HepG2 (cell line): Measurements from ENCODE around the gene SS18L1. TPM values are rescaled to one million over a fixed set of nuclear protein-coding genes. Genes with fewer than 3 reads are reported as not detected.

Experiments
- CCAR2 ChIP-seq: fragments of 200-400 bp; formaldehyde crosslinking; optimal IDR thresholded peaks from 2 replicates; pipeline ENCODE3; 2018; ENCODE audit warnings: low read depth, mild to moderate bottlenecking, low read length, moderate library complexity
- CREB3 ChIP-seq: sonication (generic); formaldehyde crosslinking; IDR thresholded peaks from 2 replicates; pipeline ENCODE4 v1.5.0; 2020; ENCODE audit warnings: missing genetic modification reagents
- EP300 ChIP-seq, 3 experiments: sonication (generic) in 1 of 3; formaldehyde crosslinking in 1 of 3; IDR thresholded peaks; 2 replicates each; pipeline versions ENCODE4 v1.5.1 to v1.6.1; 2011 to 2020; ENCODE audit warnings: low read depth in 2 of 3, low read length in 2 of 3, borderline replicate concordance in 1 of 3, improper control_type of control experiment in 1 of 3, mild to moderate bottlenecking in 1 of 3, missing genetic modification reagents in 1 of 3, moderate library complexity in 1 of 3
- FOXO1 ChIP-seq: sonication (generic); formaldehyde crosslinking; IDR thresholded peaks from 2 replicates; pipeline ENCODE4 v1.4.0; 2020; ENCODE audit warnings: missing genetic modification reagents
- GABPA ChIP-seq, 2 experiments: IDR thresholded peaks; 2 replicates each; pipeline ENCODE4 v1.6.1; 2011 to 2016; ENCODE audit warnings: low read depth in 2 of 2, low read length in 1 of 2, missing biosample characterization in 1 of 2, missing genetic modification characterization in 1 of 2
- IRX3 ChIP-seq: sonication (generic); formaldehyde crosslinking; IDR thresholded peaks from 2 replicates; pipeline ENCODE4 v1.8.1; 2023; ENCODE audit warnings: mild to moderate bottlenecking, low read depth, missing genetic modification reagents, borderline replicate concordance
- JUND ChIP-seq: sonication (generic); formaldehyde crosslinking; IDR thresholded peaks from 2 replicates; pipeline ENCODE4 v1.8.0; 2022; ENCODE audit warnings: mild to moderate bottlenecking, missing genetic modification reagents
- MAFK ChIP-seq, 2 experiments: IDR thresholded peaks in 1 of 2; conservative IDR thresholded peaks in 1 of 2; 2 replicates each; pipeline ENCODE4 v1.6.1; 2011; ENCODE audit warnings: improper control_type of control experiment in 2 of 2, low read length in 2 of 2
- POLR2G ChIP-seq: fragments of 200-400 bp; formaldehyde crosslinking; IDR thresholded peaks from 2 replicates; pipeline ENCODE4 v1.6.1; 2018; ENCODE audit warnings: mild to moderate bottlenecking, low read depth, low read length, moderate library complexity
- TOE1 ChIP-seq: sonication (generic); formaldehyde crosslinking; IDR thresholded peaks from 2 replicates; pipeline ENCODE4 v1.4.0; 2020; ENCODE audit warnings: mild to moderate bottlenecking, missing genetic modification reagents
- ZBTB33 ChIP-seq: sonication (generic); formaldehyde crosslinking; IDR thresholded peaks from 2 replicates; pipeline ENCODE4 v1.4.0; 2020; ENCODE audit warnings: missing genetic modification reagents
- ZBTB38 ChIP-seq: sonication (generic); formaldehyde crosslinking; IDR thresholded peaks from 2 replicates; pipeline ENCODE4 v1.5.1; 2020; ENCODE audit warnings: mild to moderate bottlenecking, missing genetic modification reagents
- ZNF629 ChIP-seq: sonication (generic); formaldehyde crosslinking; conservative IDR thresholded peaks from 2 replicates; pipeline ENCODE4 v1.5.0; 2020; ENCODE audit warnings: missing genetic modification reagents
- ZNF740 ChIP-seq: sonication (generic); formaldehyde crosslinking; IDR thresholded peaks from 2 replicates; pipeline ENCODE4 v1.4.0; 2020; ENCODE audit warnings: missing genetic modification reagents
- polyA plus RNA-seq, 8 experiments: library from polyadenylated mRNA; depleted of rRNA in 3 of 8; stranded (reverse) in 7 of 8; unstranded in 1 of 8; fragments of >200 nt; fragmentation: Illumina TruSeq in 4 of 8; extraction: Trizol in 4 of 8; gene quantifications; 2 replicates each; pipeline versions ENCODE4 v1.2.1 to v1.2.3, GENCODE V29; 2011 to 2016; ENCODE audit warnings: low read depth in 4 of 8, missing spikeins in 1 of 8, mixed read lengths in 1 of 8; ENCODE audit not compliant: insufficient read depth in 1 of 8
- total RNA-seq, 5 experiments: library from RNA; depleted of rRNA; stranded (reverse); fragments of >200 nt; fragmentation: Illumina TruSeq; extraction: Trizol; gene quantifications; 2 replicates each; pipeline ENCODE4 v1.2.3, GENCODE V29; 2016; ENCODE audit warnings: low read depth in 1 of 5
- TF ChIP-seq, protein P1 (sequence below): sonication (generic); formaldehyde crosslinking; IDR thresholded peaks from 2 replicates; pipeline ENCODE4 v1.5.1; 2020; ENCODE audit warnings: mild to moderate bottlenecking, moderate library complexity, missing genetic modification reagents

SS18L1 gene
- total and polyA plus RNA-seq, 2 of the 13 experiments (the other 11 are each of a cell fraction or from before 2014, with no cell fraction given): 17.8 to 27.6 TPM

DNA sequence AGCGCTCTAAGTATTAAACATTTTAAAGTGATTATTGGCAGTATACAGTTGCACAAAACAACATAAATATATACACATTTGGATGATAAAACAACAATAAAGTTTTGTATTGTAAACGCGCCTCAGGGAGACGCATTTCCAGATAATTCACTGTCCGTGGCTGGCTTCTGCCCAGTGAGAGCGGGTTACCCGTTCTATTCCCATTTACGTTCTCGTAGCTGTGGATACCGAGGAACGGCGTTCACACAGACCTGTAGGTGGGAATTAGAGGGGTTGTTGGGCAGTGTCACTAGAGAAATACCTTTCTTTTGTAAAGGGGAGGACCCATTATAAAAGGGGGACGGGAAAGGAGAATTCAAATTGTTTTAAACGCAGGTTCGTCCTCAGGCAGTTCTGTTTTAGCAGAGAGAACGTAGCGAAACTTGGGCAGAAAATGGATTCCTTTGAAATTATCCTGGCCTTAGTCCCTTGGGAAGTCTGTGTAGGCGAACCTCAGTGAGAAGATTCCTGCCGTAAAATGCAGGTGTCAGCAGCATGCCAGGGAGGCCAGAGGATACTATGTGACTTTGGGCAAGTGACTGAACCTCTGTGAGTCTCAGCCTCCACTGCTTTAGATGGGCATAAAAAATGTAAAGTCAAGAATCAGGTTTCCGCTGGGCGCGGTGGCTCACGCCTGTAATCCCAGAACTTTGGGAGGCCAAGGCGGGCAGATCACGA is 40.0 kb downstream of the SS18L1 start (continued):
- TF ChIP-seq CCAR2 (no peak), IRX3 (CRISPR knock-in tag) (0 out of 2 replicates have a peak, but pooled peaks have one; percentile 26), ZBTB38 (CRISPR knock-in tag) (0 out of 2 replicates have a peak, but pooled peaks have one; percentile 48), EP300 (IDR thresholded peaks at IDR 0.05; ENCODE audit: low read depth in 2 of 2, low read length in 2 of 2) (no peak), EP300 (CRISPR knock-in tag; IDR thresholded peaks at IDR 0.05; ENCODE audit: borderline replicate concordance) (peak; percentile 16; the same call in 1 of the 2 replicates), ZNF629 (CRISPR knock-in tag) (peak; percentile 29; the same call in 1 of the 2 replicates), TOE1 (CRISPR knock-in tag) (no peak), ZBTB33 (CRISPR knock-in tag) (peak; percentile 22; the same call in 1 of the 2 replicates), JUND (no peak), ZNF740 (CRISPR knock-in tag) (peak; percentile 25; the same call in 1 of the 2 replicates), FOXO1 (CRISPR knock-in tag) (0 out of 2 replicates have a peak, but pooled peaks have one; percentile 32), MAFK (conservative IDR thresholded peaks at IDR 0.05 in 1 of 2, IDR thresholded peaks at IDR 0.05 in 1 of 2; ENCODE audit: low read length in 2 of 2) (peak; percentile 45 to 63; a peak in 3 of 4 replicates), GABPA (IDR thresholded peaks at IDR 0.05; ENCODE audit: low read depth, low read length) (no peak), GABPA (CRISPR knock-in tag; IDR thresholded peaks at IDR 0.05; ENCODE audit: low read depth) (0 out of 2 replicates have a peak, but pooled peaks have one; percentile 7), CREB3 (CRISPR knock-in tag) (0 out of 2 replicates have a peak, but pooled peaks have one; percentile 8), POLR2G (no peak)
- TF ChIP-seq, protein P1, sequence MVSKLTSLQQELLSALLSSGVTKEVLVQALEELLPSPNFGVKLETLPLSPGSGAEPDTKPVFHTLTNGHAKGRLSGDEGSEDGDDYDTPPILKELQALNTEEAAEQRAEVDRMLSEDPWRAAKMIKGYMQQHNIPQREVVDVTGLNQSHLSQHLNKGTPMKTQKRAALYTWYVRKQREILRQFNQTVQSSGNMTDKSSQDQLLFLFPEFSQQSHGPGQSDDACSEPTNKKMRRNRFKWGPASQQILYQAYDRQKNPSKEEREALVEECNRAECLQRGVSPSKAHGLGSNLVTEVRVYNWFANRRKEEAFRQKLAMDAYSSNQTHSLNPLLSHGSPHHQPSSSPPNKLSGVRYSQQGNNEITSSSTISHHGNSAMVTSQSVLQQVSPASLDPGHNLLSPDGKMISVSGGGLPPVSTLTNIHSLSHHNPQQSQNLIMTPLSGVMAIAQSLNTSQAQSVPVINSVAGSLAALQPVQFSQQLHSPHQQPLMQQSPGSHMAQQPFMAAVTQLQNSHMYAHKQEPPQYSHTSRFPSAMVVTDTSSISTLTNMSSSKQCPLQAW (CRISPR knock-in tag): 0 out of 2 replicates have a peak, but pooled peaks have one; percentile 14
